Right lobe of liver (tissue), 4 donors: ENCODE results near the gene FAM185A.

Source experiments
- POLR2A ChIP-seq: fragments of 450-650 bp; IDR thresholded peaks from one replicate; pipeline ENCODE4 v1.6.1; 2017; ENCODE audit warnings: antibody characterized with exemption, mild to moderate bottlenecking
- TF ChIP-seq, protein P1 (sequence below), 4 donors: fragments of 200-600 bp in 3 of 4; fragments of 450-650 bp in 1 of 4; IDR thresholded peaks; one replicate each; pipeline versions ENCODE4 v1.5.1 to v1.8.0; 2016 to 2022; ENCODE audit warnings: antibody characterized with exemption in 4 of 4, mild to moderate bottlenecking in 2 of 4
- donor health status: DM: no; HTN: no; CAD: no.
- donor health status: DM: no; HTN: no; CAD: no.
- donor health status: DM: no; HTN: yes; CAD: no.

DNA sequence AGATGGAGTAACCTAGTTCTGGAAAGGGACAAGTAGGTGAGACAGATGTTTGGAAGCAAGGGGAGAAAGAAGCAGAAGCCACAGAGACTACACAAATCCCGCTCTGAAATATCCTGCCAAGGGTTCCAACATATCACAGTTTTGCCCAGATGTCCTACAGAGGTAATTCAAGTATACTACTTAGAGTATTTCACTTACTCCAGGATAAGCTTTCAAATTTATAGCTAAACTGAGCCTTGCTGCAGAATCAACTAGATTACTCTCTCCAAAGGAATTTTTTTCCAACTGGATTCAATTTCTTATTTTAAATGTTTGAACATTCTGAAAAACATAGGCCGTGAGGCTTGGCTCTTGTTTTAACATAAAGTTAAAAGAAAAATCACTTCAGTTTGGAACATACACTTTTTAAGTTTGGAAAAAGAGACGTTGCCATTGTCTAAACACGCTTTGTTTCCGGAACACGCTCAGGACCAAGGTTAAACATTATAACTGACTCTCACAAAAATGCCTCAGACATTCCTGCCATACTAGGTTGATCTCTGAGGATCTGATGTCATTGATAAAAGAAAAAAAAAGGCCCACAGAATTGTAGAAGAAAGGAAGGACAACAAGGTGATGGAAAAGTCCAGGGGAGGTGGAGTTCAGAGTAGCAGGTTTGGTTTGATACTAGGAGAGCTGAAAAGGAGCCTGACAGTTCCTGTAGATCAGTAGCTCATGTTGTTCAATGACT, 74.8 kb downstream of the FAM185A start:
- TF ChIP-seq, protein P1, sequence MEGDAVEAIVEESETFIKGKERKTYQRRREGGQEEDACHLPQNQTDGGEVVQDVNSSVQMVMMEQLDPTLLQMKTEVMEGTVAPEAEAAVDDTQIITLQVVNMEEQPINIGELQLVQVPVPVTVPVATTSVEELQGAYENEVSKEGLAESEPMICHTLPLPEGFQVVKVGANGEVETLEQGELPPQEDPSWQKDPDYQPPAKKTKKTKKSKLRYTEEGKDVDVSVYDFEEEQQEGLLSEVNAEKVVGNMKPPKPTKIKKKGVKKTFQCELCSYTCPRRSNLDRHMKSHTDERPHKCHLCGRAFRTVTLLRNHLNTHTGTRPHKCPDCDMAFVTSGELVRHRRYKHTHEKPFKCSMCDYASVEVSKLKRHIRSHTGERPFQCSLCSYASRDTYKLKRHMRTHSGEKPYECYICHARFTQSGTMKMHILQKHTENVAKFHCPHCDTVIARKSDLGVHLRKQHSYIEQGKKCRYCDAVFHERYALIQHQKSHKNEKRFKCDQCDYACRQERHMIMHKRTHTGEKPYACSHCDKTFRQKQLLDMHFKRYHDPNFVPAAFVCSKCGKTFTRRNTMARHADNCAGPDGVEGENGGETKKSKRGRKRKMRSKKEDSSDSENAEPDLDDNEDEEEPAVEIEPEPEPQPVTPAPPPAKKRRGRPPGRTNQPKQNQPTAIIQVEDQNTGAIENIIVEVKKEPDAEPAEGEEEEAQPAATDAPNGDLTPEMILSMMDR (IDR thresholded peaks at IDR 0.05) = no peak
- TF ChIP-seq POLR2A = no peak
